ENCODE results near the gene POLR2A.

POLR2A gene

GRCh38 chr17:7548585-7549400, 64.6 kb downstream of the POLR2A start, which contains the start of gene TNFSF12:
TSS of gene TNFSF12 (plus strand) at chr17:7549058. CDS start at chr17:7549154, 96 bp downstream.
- peak in 33 of 56 donors; percentile 16 to 72 (median 41) for DNase-seq
